ENCODE results near the gene COL10A1. TPM values are rescaled to one million over a fixed set of nuclear protein-coding genes. Genes with fewer than 3 reads are reported as not detected.
A peak's percentile ranks its signal among the peaks of the same experiment; 100 is the strongest.

Gene COL10A1
- polyA plus RNA-seq, 2 of the 4 experiments (the other 2 are of a cell fraction) = not detected

- no peak for TF ChIP-seq FOSL2 (IDR thresholded peaks at IDR 0.05)
- no peak for TF ChIP-seq FOSL2 (CRISPR knock-in tag; IDR thresholded peaks at IDR 0.05)
- no peak for TF ChIP-seq ZSCAN20 (CRISPR knock-in tag; IDR thresholded peaks at IDR 0.05)
- no peak for TF ChIP-seq CBX8 (IDR thresholded peaks at IDR 0.05)
Measured at GRCh38 chr6:116159782-116160524, 34.0 kb upstream of the COL10A1 start (continued).

- Histone ChIP-seq H3K4me1 (peaks cover 11% of the 10 kb centered on the region; the same call in 2 of the 3 replicates), H3K9me3 (no peaks in the 10 kb centered on the region), H3K27ac (no peak overlapping the region), H3K4me2 (peak overlapping the region; percentile 48), H3K4me3 (no peak overlapping the region)
- FAIRE-seq (no peak), ATAC-seq (no peak), DNase-seq (ENCODE audit: low read depth in 1 of 2, low spot score in 1 of 2) (no peak)
- no peak for TF ChIP-seq TP53 (CRISPR knock-in tag; IDR thresholded peaks at IDR 0.05)
- TF ChIP-seq CHD4 (IDR thresholded peaks at IDR 0.05; ENCODE audit: borderline replicate concordance) = no peak
- TF ChIP-seq ELK1 (IDR thresholded peaks at IDR 0.05; ENCODE audit: low read depth, low read length) = no peak
- TF ChIP-seq MAZ (IDR thresholded peaks at IDR 0.05; ENCODE audit: borderline replicate concordance, low read depth, low read length) = no peak
- TF ChIP-seq EP300 (IDR thresholded peaks at IDR 0.05) = no peak
- TF ChIP-seq BHLHE40 (IDR thresholded peaks at IDR 0.05; ENCODE audit: low read depth, low read length) = no peak
- no peak for TF ChIP-seq HMGXB4 (CRISPR knock-in tag; IDR thresholded peaks at IDR 0.05; ENCODE audit: borderline replicate concordance)
- TF ChIP-seq HOXA7 (CRISPR knock-in tag; IDR thresholded peaks at IDR 0.05) = no peak
- no peak for TF ChIP-seq PBX3 (IDR thresholded peaks at IDR 0.05)
- POLR2A ChIA-PET = no interaction called here
- WGBS (ENCODE audit: missing lambda C conversion rate) = 16% methylated on average over 3 of the region's 3 CpGs
- CTCF ChIA-PET = no interaction called here
Measured at GRCh38 chr6:116158641-116159040, 32.7 kb upstream of the COL10A1 start.

GRCh38 chr6:116157391-116157790, 31.5 kb upstream of the COL10A1 start:
- Histone ChIP-seq H3K4me1 (peaks cover 11% of the 10 kb centered on the region; the same call in 2 of the 3 replicates), H3K4me3 (no peak overlapping the region), H3K4me2 (no peak overlapping the region), H3K27ac (no peak overlapping the region), H3K9me3 (no peaks in the 10 kb centered on the region)
- DNase-seq (ENCODE audit: low read depth in 1 of 2, low spot score in 1 of 2) (no peak), FAIRE-seq (no peak), ATAC-seq (no peak)
- ChIA-PET CTCF (no interaction called here), POLR2A (no interaction called here)
- TF ChIP-seq CHD2 (IDR thresholded peaks at IDR 0.05; ENCODE audit: low read length, partially characterized antibody) = no peak
- TF ChIP-seq EHF (CRISPR knock-in tag; IDR thresholded peaks at IDR 0.05) = no peak
- TF ChIP-seq CEBPB (IDR thresholded peaks at IDR 0.05) = no peak
- TF ChIP-seq USF2 (IDR thresholded peaks at IDR 0.05) = no peak
- no peak for TF ChIP-seq CBX2 (IDR thresholded peaks at IDR 0.05; ENCODE audit: borderline replicate concordance, low read depth)
- WGBS (ENCODE audit: missing lambda C conversion rate) = 92% methylated on average over 1 of the region's 1 CpG

Measured in A549 (cell line).